OCI-M2 (cell line): ENCODE data around the gene NRXN3.

Experiments used
- DNase-seq: peaks from one replicate; lab custom pipeline; 2025; ENCODE audit not compliant: unreplicated experiment; lab: John Stamatoyannopoulos, UW

The NRXN3 gene

DNA sequence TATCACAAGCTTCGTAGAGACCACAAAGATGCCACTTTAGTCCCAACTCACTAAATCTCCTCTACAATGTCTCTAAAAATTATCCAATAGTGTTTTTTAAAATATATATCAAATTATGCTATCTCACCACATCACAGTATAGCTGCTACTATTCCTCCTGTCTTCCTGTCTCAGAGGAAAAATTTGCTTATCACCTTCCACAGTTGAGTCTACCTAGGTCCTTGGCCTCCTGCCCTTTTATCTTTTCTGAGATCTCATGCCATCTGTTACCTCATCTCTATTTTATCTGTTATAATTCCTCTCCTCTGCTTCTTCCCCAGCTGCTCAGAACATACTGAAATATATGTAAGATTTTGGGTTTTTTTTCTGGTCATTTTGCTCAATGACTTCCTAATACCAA, 1473.0 kb downstream of the NRXN3 start:
- DNase-seq, result no peak

DNA sequence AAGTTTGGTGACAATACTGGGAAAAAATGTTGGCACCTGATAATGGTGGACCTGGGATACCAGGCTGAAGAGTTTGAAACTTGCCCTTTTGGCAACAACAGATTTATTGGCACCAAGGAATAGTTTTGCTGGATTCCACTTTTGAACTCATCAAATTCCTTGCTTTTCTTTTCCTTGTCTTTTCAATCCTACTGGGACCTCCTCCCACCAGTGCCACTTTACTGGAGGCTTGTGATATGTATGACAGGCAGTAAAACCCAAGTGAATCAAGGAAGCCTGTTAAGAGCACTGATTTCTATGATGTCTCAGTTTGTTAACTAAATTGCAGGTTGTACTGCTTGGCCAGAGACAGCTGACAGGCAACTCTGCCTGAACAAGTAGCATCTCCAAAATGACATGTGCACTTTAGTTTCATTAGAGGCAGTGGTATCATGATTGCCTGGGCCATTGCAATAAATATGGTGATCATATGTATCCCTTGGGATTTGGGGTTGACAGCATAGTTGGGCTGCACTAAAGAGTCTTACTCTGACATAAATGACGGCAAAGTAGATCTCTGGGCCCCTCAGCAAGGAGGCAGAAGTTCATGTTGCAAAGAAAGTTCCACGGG, 1475.7 kb downstream of the NRXN3 start:
- DNase-seq, result no peak

DNA sequence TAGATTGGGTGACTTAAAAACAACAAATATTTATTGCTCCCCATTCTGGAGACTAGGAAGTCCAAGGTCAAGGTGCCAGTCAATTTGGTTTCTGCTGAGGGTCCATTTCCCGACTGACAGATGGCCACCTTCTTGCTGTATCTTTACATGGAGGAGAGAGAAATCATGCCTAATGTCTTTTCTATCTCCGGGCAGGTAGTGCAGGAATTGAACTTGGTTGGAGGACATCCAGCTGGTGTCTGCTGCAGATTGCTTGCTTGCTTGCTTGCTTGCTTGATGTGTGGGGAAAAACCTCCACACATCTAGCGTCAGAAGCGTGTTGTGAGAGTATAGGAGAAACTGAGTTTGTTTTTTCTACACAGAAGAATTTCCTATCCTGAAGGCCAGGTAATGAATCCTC, 1479.7 kb downstream of the NRXN3 start:
- DNase-seq, result no peak

DNA sequence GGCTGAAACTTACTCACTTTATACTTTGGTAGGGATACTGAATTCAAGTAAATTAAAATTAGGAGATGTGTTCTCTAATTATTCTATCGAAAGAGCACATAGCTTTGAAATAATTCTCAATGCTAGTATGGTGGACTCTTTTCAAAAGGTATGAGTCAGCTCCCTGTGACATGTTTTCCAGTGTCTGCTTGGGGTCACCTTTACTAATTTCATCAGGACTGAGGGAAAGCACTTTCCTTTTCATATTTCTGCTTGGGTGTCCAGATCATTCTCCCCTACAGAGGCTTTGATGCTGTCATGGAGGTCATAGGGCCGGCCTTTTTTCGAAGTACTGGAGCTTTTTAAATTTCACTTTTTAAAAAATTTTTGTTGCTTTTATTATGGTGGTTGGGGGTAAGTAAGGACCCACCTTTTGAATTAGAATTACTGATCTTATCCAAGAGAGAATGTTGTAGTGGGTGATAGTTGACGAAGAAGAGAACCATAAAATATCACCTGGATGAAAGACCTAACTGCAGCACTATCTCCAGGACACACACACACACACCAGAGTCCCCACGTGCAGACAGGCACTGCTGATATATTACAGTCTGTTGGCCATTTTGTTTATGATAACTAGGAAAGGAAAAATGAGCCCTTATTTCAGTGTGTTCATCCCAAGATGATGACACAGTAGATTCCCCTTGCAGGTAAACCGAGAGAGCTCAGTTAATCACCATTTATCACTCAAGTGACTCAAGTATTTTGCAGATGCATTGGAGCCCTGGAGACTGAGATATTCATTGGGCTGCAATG, 1482.5 kb downstream of the NRXN3 start:
- DNase-seq, result no peak

DNA sequence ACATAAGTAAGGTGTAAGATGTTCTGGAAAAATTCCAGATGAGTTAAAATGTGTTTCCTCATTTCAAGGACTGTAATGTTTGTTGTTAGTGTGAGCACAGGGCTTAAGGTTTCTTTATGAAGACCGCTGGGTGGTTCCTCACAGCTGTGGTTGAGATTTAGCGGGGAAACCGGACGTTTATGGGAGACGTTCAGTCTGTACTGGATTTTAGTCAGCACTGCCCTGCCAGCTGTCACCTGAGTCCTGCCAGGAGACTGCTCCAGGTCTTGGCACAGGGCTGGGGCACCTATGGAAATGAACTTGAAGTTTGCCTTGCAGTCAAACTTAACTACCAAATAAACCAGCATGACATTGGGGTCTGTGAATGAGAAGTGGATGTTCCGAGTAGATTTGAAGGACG, 1485.9 kb downstream of the NRXN3 start:
- no peak for DNase-seq

DNA sequence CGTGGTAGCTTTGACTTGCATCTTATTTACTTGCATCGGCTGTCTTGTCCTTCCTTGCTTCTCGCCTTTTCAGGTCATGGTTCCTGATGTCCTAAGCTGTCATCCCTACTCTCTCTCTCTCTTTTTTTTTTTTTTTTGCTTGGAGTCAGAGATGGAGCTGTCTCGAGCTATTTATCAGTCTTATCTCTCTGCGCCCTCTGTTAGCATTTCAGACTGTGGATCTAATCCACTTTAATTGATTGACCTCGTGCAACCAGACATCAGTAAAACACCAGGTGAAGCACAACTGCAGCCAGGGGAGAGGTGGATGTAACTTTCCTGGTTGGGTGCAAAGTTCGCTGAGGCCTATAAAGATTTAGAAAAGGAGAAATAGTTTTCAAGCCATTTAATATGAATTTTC, 1486.3 kb downstream of the NRXN3 start:
- no peak for DNase-seq

DNA sequence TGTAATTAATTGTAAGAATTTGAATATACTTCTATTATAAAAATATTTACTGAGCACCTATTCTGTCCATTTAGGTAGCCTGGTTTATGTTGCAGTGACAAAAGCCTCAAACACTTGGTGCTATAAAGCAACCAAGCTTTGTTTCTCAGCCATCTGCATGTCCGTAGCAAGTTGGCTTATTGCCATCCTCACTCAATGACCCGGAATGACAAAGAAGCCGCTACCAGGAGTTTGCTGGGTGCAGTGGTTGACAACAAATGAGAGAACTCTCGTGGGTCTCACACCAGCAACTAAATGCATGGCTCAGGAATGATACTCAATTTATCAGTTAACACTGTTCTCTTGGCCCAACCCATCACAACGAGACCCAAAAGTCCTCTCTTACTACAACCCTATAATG, 1488.0 kb downstream of the NRXN3 start:
- no peak for DNase-seq

DNA sequence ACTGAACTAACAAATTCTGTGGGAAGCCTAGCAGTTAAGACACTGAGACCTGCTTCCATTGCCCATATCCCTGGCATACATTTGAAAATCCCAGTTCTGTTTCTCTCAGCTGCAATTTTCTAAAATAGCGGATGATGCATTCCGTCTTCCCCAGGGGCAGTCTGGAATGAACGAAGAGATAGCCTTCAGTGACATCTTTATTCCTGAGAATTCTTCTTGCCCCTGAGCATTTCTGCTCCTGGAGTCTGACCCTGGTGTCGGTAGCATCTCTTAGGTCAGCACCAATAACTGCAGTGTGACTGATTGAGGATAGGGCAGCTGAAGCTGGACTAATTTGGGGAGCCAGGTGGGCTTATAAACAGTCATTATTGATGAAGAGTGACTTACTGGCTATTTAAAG, 1488.6 kb downstream of the NRXN3 start:
- DNase-seq, result no peak

DNA sequence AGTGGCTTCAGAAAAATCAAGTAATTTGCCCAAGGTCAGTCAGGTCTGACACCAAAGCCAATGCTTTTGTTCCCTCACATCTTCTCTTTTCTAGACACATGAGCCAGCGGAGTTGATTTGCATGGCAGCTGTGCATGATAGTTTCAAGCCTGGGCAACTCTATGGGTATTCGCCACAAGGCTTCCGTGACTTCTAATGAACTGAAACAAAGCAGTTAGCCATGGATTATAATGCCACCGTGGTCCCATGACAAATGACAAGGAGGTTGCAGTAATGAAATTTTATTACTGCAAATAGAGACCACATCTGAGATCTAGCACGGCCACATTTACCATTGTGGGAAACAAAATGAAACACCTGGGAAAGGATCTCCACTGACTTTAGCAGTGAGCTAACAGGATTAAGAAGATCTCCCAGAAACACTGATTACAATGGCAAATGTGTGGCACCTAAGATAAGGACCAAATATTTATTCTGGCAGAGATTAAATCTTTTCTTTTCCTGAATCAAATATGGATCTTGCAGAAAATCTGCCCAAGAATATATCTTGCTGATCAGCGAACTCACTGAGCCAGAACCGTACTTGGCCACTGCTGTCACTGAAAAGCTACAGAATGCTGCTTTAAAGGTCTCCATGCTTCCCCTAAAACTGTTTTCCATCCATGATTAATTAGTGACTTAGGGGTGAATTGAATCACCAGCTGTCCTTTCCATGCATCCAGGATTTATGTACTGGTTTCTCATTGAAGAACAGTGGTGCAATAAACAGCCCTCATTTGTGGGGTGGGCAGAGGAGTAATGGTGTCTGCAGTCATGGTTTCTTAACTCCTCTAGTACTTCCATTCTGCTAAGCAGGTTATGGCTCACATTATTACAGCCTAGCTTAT, 1490.1 kb downstream of the NRXN3 start:
- no peak for DNase-seq

DNA sequence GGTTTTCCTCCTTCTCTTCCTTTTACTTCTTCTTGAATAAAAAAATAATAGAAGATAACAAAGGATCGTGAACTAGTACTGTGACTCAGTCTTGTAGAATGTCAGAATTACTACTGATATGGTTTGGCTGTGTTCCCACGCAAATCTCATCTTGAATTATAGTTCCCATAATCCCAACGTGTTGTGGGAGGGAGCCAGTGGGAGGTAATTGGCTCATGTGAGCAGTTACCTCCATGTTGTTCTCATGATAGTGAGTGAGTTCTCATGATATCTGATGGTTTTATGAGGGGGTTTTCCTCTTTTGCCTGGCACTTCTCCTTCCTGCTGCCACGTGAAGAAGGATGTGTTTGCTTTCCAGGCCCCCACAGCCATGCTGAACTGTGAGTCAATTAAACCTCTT, 1491.6 kb downstream of the NRXN3 start:
- no peak for DNase-seq

DNA sequence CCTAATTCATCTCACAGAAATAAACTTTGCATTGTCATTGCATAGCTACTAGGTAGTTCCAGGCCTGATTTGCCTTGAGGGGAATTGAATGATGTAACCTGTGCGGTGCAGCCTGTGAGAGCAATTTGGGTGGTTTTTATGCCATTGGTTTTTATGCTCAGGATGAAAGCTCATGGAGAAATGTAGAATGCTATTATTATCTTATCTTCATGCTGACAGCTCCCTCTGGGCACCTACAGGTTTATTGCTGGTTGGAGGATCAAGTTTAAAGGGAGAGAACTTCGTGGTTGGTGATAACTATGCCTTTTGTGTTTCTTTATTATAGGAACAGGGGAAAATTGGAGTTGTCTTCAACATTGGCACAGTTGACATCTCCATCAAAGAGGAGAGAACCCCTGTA, 1493.3 kb downstream of the NRXN3 start:
- no peak for DNase-seq

DNA sequence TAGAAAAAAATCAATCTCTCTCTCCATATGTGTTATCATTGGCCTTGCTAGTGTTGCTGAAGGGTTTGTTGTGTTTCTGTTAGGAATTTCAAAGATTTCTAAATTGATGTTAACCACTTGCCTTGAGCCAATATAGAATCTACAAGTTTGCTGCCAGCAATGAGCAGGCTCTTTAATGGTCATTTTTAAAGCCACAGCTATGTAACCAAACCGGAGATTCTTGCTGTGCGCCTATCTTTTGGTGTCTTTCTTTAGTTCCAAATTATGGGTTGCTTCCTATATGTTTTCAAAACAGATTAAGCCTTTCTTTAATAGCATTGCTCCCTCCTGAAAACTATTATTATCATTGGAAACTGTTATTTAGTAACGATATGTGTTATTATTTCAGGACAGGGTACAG, 1495.4 kb downstream of the NRXN3 start:
- no peak for DNase-seq

DNA sequence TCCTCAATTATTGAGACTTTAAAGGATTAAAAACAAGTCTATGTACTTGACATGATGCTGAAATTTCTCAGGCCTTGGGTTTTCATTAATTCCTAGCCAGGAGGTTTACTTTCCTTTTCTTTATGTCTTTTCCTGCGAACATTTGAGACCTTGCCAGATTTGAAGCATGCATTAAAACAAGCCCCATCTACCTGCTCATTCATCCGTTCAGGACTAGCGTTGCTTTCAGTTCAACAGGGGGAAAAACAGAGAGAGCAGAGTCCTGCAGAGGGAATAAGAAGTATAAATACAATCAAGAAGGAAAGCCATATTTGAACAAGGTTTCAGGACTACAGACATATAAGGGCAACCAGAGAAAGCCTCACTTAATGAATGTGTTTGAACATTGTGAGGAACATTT, 1498.8 kb downstream of the NRXN3 start:
- no peak for DNase-seq

DNA sequence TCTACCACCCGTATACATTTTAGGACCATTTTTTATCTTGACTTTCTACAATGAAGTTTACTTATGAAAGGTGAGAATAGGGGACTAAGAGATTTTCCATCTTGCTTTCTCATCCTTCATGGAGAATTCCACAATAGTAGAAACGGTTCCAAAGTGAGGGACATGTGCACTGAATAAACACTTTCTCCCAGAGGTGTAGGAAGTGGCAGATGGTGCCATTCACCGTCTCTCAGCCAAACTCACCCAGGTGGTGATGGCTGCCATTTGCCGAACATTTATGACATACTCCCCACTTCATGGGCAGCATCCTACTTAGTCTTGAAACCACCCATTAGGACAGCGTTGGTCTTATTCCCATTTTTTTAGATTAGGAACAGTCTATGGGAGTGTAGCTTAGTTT, 1500.6 kb downstream of the NRXN3 start:
- DNase-seq, result no peak

DNA sequence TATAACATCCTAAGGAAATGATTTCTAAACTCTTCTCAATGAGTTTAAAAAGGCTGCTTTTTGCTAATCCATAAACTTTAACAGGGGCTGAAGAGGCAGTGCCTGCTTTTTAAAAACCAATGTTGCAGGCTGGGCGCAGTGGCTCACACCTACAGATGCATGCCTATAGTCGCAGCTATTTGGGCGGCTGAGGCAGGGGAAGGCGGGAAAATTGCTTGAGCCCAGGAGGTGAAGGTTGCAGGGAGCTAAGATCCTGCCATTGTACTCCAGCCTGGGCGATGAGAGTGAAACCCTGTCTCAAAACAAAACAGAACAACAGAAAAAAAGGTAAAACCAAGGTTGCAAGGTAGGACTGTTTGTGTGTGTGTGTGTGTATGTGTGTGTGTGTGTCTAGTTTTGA, 1509.9 kb downstream of the NRXN3 start:
- no peak for DNase-seq

DNA sequence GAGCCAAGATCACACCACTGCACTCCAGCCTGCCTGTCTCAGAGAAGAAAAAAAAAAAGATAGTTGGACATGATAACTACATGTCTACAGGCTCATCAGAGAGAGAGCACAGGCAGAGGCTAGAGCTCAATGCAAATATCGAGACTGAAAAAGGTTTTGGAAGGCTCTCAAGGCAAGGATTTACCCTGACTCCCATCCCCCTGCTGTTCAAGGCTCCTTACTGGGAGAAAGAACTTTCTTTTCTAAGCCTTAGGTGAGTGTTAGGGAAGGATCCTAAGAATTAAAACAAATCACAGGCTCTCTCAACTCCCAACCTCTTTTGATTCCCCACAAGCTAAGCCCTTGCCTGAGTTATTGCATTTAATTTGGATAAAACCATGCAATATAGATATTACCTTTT, 1516.0 kb downstream of the NRXN3 start:
- no peak for DNase-seq

DNA sequence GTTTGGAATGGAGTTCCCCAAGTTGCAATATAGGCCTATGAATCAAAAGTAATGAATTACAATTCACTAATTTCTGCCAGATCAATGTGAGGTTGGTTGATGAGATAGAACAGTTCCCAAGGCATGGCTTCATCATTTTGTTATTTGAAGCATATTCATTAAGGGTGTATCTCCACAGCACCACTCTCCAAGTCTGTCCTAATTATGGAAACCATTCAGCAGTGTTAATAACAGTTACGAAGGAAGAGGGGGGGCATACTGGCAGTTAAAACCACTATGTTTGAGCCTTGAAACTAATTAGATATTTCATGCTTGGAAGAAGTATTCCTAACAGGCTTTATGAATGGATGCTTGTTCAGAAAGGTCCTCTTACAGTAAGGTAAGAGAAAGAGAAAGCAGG, 1520.8 kb downstream of the NRXN3 start:
- no peak for DNase-seq

DNA sequence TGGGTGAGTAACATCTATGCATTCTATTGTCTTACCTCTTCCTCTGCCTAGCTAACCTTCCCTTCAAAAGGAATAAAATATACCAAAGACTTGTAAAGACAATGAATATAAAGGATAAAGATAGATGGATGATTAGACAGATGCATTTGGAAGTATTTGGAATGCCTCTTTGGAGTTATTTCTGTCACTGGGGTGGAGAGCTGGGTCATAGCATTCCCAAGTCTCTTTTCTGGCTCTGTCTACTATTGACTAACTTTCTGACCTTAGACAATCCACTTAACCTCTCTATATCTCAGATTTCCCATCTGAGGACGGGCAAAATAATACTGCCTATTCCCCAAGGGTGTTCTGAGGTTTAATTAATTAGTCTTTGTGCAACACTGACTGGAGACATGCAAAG, 1523.8 kb downstream of the NRXN3 start:
- no peak for DNase-seq

DNA sequence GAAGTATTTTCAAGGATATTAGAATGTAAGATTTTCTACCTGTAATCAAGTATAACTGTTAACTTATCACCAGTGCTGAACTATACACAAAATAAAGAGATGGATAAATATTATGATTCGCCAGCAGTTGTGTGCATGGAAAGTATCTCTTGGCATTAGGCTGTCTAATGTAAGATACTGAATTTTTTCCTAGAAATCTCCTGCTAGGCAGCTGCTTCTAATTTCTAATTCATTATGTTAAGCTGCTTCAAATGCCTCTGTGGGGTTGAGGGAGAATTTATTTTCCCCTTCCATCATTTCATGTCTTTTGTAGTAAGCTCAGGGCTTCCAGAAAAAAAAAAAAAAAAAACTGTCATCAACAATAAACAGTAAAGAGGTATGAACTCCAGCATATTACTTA, 1525.1 kb downstream of the NRXN3 start:
- no peak for DNase-seq

DNA sequence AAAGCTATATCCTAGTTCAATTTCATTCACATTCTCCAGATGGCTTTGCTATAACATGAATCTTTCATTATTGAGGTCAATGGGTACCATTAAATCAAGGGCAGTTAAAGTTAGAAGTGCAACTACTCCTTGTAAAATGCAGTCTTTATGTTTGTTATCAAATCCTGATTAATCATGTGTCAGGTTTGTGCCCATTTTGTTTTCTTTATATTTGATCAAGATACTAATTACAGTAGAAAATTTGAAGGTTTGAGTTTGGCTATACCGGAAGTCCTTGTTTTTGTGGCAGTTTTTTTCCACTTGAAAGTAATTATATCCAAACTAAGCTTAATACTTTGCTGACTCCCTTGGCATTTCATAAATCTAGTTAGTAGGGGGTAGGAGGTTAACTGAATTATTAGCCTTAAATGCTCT, 1528.1 kb downstream of the NRXN3 start:
- no peak for DNase-seq

DNA sequence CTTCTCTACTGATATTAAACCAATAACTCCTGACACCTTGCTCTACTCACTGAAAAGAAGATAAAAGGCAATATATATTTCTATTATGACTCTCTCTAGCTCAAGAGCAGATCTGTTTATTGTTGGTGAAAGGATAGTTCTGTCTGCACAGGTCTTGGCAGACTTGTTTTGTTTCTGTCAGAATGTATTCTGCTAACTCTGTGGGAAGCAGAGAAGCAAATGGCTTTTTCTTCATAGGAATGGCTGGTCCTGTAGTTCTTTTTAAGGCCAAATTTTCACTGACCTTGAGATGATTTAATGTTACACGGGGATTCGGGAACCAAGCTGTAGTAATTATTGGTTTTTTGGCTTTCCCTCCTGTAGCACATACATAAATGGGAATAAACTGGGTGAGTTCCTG, 1529.0 kb downstream of the NRXN3 start:
- no peak for DNase-seq

DNA sequence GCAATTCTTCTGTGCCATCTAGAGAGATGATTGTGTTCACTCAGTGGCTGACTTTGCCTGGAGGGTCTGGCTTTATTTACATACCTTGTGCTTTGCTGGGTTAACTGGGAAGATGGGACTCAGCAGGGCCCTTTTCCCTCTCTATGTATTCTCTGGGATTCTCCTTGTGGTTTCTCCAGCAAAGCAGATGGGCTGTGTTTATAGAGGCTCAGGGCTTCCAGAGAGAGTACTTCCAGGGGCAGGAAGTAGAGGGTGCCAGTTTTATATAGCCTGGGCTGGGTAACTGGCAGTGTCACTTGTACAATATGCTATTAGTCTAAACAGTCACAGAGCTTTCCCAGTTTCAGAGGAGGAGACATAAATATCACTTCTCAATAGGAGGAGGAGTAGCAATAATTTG, 1531.2 kb downstream of the NRXN3 start:
- no peak for DNase-seq
